ENCODE data around the gene FAR2.
"Not testable (repeated sequence)": the region's sequence is repeated elsewhere in the genome, so short reads cannot be mapped to it uniquely, and the experiment has no call there.

DNA sequence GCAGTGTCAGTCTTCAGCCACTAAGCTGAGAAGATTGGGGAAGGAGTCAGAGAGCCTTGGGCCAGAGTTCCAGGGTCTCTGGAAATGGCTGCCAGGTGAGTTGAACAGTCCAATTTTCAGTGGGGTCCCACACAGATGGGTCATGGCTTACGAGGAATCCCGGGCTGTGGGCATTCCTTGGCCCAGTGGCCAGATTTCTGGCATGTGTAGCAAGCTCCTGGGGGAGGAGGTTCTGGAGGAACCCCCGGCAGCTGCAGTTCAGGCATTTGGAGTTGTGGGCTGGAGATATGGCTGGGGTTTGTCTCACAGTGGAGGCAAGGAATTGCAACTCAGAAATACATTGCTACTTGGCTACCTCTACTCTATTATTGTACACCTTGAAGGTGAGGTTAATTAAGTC is 10.8 kb upstream of the FAR2 start:
- TF ChIP-seq, protein P1, sequence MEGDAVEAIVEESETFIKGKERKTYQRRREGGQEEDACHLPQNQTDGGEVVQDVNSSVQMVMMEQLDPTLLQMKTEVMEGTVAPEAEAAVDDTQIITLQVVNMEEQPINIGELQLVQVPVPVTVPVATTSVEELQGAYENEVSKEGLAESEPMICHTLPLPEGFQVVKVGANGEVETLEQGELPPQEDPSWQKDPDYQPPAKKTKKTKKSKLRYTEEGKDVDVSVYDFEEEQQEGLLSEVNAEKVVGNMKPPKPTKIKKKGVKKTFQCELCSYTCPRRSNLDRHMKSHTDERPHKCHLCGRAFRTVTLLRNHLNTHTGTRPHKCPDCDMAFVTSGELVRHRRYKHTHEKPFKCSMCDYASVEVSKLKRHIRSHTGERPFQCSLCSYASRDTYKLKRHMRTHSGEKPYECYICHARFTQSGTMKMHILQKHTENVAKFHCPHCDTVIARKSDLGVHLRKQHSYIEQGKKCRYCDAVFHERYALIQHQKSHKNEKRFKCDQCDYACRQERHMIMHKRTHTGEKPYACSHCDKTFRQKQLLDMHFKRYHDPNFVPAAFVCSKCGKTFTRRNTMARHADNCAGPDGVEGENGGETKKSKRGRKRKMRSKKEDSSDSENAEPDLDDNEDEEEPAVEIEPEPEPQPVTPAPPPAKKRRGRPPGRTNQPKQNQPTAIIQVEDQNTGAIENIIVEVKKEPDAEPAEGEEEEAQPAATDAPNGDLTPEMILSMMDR (conservative IDR thresholded peaks at IDR 0.05 in 1 of 2, IDR thresholded peaks at IDR 0.05 in 1 of 2; ENCODE audit: extremely low read depth in 1 of 2, insufficient read depth in 1 of 2, low read depth in 1 of 2, low read length in 2 of 2): not testable (repeated sequence)
- not testable (repeated sequence) for TF ChIP-seq EZH2 (IDR thresholded peaks at IDR 0.05; ENCODE audit: borderline replicate concordance, low read length)
